ENCODE results near the gene TTC34. TPM values are rescaled to one million over a fixed set of nuclear protein-coding genes. Genes with fewer than 3 reads are reported as not detected.

TTC34 gene
- total RNA-seq, 1 donor from 2014 or later = 0.09 TPM

DNA sequence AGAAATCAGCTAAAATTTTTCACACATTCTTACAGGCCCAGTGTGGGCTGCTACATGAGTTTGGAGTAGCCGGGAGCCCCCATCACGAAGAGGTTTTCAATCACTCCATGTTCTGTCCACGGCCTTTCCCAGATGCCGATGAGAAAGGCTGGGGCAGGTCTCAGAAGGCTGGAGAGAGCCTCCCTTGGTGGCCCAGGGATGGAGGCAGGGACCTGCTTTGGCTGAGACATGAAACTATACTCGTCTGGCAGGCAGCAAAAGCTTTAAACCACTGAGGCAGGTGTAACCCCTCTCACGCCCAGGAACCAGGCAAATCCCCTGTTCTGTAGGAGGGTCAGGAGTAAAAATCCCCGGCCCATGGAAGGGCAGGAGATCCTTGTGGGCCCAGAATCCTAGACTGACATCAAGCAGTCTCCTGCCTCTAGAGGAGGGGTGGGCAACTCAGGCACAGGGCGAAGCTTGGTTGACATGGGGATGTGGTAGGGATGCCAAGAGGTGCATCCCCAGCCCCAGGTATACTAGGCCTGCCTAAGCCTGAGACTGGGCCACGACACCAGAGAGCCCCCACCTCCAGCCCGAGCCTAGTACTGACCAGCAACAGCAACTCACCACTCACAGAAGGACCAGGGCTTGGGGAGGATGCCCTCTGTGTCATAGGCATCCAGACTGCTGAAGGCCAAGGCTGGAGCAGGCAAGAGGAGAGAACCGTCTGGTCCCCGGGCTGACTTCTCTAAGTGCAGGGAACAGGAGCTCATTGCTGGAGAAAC lies 177.7 kb downstream of the TTC34 start:
- Histone ChIP-seq H2AFZ (replicated peaks) (no peak overlapping the region), H3K79me2 (ENCODE audit: low read depth) (no peaks in the 10 kb centered on the region), H3K36me3 (no peaks in the 10 kb centered on the region), H3K9ac (no peak overlapping the region), H3K4me3 (no peak overlapping the region), H3K27me3 (peaks cover 70% of the 10 kb centered on the region), H3K4me1 (peaks cover 5% of the 10 kb centered on the region), H4K20me1 (ENCODE audit: low read depth) (no peaks in the 10 kb centered on the region), H3K27ac (no peak overlapping the region), H3K9me3 (ENCODE audit: low read depth) (no peaks in the 10 kb centered on the region), H3F3A (ENCODE audit: low read depth) (no peaks in the 10 kb centered on the region), H3K4me2 (no peak overlapping the region)
- TF ChIP-seq EZH2 (IDR thresholded peaks at IDR 0.05) (no peak), EZH2phosphoT487 (IDR thresholded peaks at IDR 0.05) (no peak)
- TF ChIP-seq, protein P1, sequence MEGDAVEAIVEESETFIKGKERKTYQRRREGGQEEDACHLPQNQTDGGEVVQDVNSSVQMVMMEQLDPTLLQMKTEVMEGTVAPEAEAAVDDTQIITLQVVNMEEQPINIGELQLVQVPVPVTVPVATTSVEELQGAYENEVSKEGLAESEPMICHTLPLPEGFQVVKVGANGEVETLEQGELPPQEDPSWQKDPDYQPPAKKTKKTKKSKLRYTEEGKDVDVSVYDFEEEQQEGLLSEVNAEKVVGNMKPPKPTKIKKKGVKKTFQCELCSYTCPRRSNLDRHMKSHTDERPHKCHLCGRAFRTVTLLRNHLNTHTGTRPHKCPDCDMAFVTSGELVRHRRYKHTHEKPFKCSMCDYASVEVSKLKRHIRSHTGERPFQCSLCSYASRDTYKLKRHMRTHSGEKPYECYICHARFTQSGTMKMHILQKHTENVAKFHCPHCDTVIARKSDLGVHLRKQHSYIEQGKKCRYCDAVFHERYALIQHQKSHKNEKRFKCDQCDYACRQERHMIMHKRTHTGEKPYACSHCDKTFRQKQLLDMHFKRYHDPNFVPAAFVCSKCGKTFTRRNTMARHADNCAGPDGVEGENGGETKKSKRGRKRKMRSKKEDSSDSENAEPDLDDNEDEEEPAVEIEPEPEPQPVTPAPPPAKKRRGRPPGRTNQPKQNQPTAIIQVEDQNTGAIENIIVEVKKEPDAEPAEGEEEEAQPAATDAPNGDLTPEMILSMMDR (IDR thresholded peaks at IDR 0.05) = no peak
- H3K9me3 Mint-ChIP-seq = peaks cover 7% of the 10 kb centered on the region
- H3K36me3 Mint-ChIP-seq = no peaks in the 10 kb centered on the region
- H3K4me3 Mint-ChIP-seq = no peak overlapping the region
- H3K27ac Mint-ChIP-seq = no peak overlapping the region
- peaks cover 17% of the 10 kb centered on the region for H3K27me3 Mint-ChIP-seq (ENCODE audit: insufficient read depth, low read depth)
- H3K4me1 Mint-ChIP-seq = peaks cover 9% of the 10 kb centered on the region
- DNase-seq (ENCODE audit: low spot score) = no peak

DNA sequence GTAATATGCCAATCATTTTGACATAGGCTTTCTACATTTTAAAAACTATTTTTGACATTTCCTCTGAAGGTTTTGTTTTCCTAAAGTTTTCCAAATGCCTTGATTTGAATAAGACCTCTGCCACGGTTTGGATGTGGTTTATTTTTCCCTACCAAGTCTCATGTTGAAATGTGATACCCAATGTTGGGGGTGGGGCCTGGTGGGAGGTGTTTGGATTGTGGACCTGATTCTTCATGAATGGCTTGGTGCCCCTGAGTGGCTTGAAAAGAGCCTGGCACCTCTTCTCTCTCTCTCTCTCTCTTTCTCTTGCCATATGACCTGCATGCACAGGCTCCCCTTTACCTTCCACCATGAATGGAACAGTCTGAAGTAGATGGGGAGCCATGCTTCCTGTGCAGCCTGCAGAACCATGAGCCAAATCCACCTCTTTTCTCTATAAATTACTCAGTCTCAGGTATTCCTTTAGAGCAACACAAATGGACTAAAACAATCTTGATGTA lies 183.5 kb downstream of the TTC34 start:
- Mint-ChIP-seq H3K36me3 (no peaks in the 10 kb centered on the region), H3K27ac (no peak overlapping the region), H3K9me3 (peaks cover 31% of the 10 kb centered on the region), H3K4me3 (no peak overlapping the region), H3K4me1 (peaks cover 16% of the 10 kb centered on the region), H3K27me3 (ENCODE audit: insufficient read depth, low read depth) (peaks cover 6% of the 10 kb centered on the region)
- DNase-seq (ENCODE audit: low spot score) = no peak
- Histone ChIP-seq H2AFZ (replicated peaks) (no peak overlapping the region), H3F3A (ENCODE audit: low read depth) (no peaks in the 10 kb centered on the region), H3K4me2 (no peak overlapping the region), H3K79me2 (ENCODE audit: low read depth) (no peaks in the 10 kb centered on the region), H3K4me3 (no peak overlapping the region), H3K27me3 (peaks cover 30% of the 10 kb centered on the region), H3K27ac (no peak overlapping the region), H3K9ac (no peak overlapping the region), H3K9me3 (ENCODE audit: low read depth) (no peaks in the 10 kb centered on the region), H4K20me1 (ENCODE audit: low read depth) (no peaks in the 10 kb centered on the region), H3K36me3 (no peaks in the 10 kb centered on the region), H3K4me1 (no peaks in the 10 kb centered on the region)
- TF ChIP-seq EZH2phosphoT487 (IDR thresholded peaks at IDR 0.05) = no peak
- TF ChIP-seq EZH2 (IDR thresholded peaks at IDR 0.05) = no peak
- TF ChIP-seq, protein P1 (IDR thresholded peaks at IDR 0.05) = no peak

DNA sequence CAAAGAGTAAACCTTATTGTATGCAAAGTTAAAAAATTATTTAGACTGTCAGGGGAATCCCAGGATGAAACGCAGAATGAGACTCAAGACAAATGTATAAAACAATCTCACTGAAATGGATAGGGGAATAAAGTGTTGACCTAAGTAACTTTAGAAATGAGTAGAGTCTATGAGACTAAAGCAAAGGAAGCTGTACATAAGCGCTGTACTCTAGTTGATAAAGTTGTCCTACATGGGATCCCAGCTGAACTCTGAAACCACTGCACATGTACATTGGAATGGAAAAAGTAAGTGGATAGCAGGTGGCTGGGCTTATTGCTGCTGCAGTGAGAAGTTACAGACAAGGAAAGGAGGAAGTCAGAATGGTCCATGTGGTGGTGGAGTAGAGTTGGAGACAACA lies 187.3 kb downstream of the TTC34 start:
- Mint-ChIP-seq H3K9me3 (peaks cover 29% of the 10 kb centered on the region), H3K27ac (no peak overlapping the region)

More for the DNA sequence above, 187.3 kb downstream of the TTC34 start:
- no peaks in the 10 kb centered on the region for H3K79me2 ChIP-seq (ENCODE audit: low read depth)
- H3F3A ChIP-seq (ENCODE audit: low read depth) = peaks cover 6% of the 10 kb centered on the region
- peaks cover 3% of the 10 kb centered on the region for H3K27me3 Mint-ChIP-seq (ENCODE audit: insufficient read depth, low read depth)
- H2AFZ ChIP-seq (replicated peaks) = no peak overlapping the region
- peaks cover 7% of the 10 kb centered on the region for H3K4me1 ChIP-seq
- no peaks in the 10 kb centered on the region for H3K36me3 ChIP-seq
- no peak overlapping the region for H3K4me2 ChIP-seq
- no peak for TF ChIP-seq EZH2phosphoT487 (IDR thresholded peaks at IDR 0.05)
- TF ChIP-seq, protein P1 (IDR thresholded peaks at IDR 0.05) = no peak
- TF ChIP-seq EZH2 (IDR thresholded peaks at IDR 0.05) = no peak
- no peak overlapping the region for H3K4me3 Mint-ChIP-seq
- no peak overlapping the region for H3K27ac ChIP-seq
- no peaks in the 10 kb centered on the region for H3K9me3 ChIP-seq (ENCODE audit: low read depth)
- no peak for DNase-seq (ENCODE audit: low spot score)
- H3K4me3 ChIP-seq = no peak overlapping the region
- no peak overlapping the region for H3K9ac ChIP-seq
- no peaks in the 10 kb centered on the region for H3K36me3 Mint-ChIP-seq
- peaks cover 20% of the 10 kb centered on the region for H3K4me1 Mint-ChIP-seq
- no peaks in the 10 kb centered on the region for H4K20me1 ChIP-seq (ENCODE audit: low read depth)
- peaks cover 20% of the 10 kb centered on the region for H3K27me3 ChIP-seq

Data from neural progenitor cell (in vitro differentiated cells).